Measurements from ENCODE around the gene MYO1H.

MYO1H gene

DNA sequence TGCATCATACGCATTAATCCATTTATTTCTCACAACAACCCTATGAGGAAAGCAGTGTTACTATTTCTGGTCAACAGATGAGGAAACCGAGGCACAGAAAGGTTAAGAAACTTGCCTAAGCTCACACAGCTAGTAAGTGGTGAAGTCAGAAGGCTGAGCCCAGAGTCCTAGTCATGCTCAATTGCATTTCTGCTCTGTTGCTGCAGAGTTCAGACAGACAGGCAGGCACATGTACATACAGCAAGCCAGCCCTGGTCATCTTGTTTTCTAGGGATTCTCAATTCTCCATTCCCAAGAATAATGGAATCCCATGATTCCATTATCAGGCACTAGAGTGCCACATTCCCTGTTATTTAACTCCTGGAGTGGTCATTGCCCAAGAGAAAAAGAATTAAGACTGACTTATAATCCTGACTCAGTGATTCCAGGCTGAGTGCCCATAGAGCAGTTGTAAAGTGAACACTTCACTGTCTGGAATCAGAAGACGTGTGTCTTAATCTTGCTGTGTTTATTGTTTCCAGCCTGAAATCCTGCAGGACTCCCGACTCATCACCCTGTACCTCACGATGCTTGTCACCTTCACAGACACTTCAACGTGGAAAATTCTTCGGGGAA lies 140.5 kb downstream of the MYO1H start:
- TF ChIP-seq ZBTB7A (IDR thresholded peaks at IDR 0.05; ENCODE audit: low read depth) = no peak
- TF ChIP-seq NFIC (IDR thresholded peaks at IDR 0.05) = no peak
- no peak for TF ChIP-seq TAF1 (IDR thresholded peaks at IDR 0.05; ENCODE audit: low read depth)
- no peak for TF ChIP-seq EP300 (IDR thresholded peaks at IDR 0.05; ENCODE audit: borderline replicate concordance)
- TF ChIP-seq TCF12 (IDR thresholded peaks at IDR 0.05; ENCODE audit: low read depth) = no peak
- TF ChIP-seq, protein P1, sequence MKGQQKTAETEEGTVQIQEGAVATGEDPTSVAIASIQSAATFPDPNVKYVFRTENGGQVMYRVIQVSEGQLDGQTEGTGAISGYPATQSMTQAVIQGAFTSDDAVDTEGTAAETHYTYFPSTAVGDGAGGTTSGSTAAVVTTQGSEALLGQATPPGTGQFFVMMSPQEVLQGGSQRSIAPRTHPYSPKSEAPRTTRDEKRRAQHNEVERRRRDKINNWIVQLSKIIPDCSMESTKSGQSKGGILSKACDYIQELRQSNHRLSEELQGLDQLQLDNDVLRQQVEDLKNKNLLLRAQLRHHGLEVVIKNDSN (IDR thresholded peaks at IDR 0.05) = no peak
- no peak for TF ChIP-seq FOXM1 (IDR thresholded peaks at IDR 0.05; ENCODE audit: borderline replicate concordance, low read depth)
- no peak for TF ChIP-seq TEAD4 (IDR thresholded peaks at IDR 0.05)
- TF ChIP-seq EGR1 (IDR thresholded peaks at IDR 0.05) = no peak
- no peak for TF ChIP-seq CEBPB (IDR thresholded peaks at IDR 0.05)
- TF ChIP-seq, protein P2, sequence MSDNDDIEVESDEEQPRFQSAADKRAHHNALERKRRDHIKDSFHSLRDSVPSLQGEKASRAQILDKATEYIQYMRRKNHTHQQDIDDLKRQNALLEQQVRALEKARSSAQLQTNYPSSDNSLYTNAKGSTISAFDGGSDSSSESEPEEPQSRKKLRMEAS (IDR thresholded peaks at IDR 0.05) = no peak

DNA sequence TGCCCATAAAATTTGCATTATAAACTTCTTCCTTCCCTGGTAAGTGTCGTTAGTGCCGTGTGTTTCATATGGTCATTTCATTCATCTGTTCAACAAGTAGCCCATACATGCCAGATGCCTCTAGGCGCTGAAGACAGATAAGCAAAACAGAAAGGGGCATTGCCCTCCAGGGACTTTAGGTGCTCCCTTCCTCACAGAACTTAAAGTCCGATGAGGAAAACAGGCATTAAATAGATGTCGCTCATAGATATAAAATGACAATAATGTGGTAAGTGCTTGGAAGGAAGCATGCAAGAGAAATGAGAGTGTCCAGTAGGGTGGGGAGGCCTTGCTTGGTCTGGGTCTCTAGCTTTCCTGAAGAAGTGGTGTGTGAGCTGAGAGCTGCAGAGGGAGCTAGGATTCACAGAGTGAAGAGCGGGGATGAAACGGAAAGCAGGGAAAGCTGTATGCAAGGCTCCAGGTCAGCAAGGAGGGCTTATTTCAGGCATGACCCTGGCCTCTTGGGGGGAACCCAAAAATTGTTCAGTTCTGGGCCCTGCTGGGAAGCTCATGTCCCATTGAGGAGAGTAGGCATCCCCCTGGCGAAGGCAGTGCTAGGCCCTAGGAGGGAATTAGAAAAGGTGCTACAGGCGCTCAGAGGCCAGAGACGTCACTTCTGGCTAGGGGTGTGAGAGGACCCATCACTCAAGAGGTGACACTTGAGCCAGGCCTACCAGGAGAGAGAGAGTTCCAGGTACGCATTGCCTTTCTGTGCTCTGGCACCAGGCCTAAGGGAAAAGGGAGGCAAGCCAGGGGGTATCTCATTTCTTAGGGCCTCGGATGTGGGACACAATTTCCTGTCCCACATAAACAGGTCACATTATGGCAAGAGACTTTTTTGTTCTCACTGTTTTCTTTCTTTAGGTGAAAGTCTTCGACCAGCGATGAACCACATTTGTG lies 141.6 kb downstream of the MYO1H start:
- TF ChIP-seq CEBPB (IDR thresholded peaks at IDR 0.05) = no peak
- TF ChIP-seq ZBTB7A (IDR thresholded peaks at IDR 0.05; ENCODE audit: low read depth) = no peak
- TF ChIP-seq TCF12 (IDR thresholded peaks at IDR 0.05; ENCODE audit: low read depth) = no peak
- no peak for TF ChIP-seq TAF1 (IDR thresholded peaks at IDR 0.05; ENCODE audit: low read depth)
- TF ChIP-seq, protein P1 (IDR thresholded peaks at IDR 0.05) = no peak

DNA sequence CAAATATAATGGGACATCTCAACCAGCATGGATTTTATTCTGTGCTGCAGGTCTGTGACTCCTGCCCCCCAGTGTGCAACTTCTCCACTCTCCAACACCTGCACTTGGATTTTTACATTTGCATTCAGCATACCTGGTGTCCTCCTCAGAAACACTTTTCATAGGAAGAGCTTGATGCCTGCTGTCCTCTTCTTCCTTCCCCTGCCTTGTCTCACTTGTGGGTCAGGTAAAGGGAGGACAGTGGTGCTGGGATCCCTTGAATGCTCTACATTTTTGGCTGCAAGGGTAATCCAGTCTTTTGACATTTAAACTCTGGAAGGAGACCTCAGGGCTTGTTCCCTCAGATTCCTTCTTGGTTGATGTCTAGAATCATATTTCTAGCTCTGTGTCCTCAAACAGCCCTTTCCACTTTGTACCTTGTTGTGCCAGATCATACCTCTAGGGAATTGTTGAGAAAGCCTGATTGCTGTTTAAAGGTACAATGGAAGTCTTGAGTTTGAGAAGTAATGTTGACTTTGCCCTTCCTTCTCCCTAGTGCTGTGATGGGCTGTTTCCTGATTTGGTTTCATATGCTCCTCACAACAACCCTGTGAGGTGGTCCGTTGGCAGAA lies 142.4 kb downstream of the MYO1H start:
- TF ChIP-seq, protein P1 (IDR thresholded peaks at IDR 0.05) = no peak
- TF ChIP-seq NFIC (IDR thresholded peaks at IDR 0.05) (no peak), YY1 (IDR thresholded peaks at IDR 0.05; ENCODE audit: low read depth) (no peak), EGR1 (IDR thresholded peaks at IDR 0.05) (no peak), RAD21 (IDR thresholded peaks at IDR 0.05; ENCODE audit: low read depth) (no peak), EP300 (IDR thresholded peaks at IDR 0.05; ENCODE audit: borderline replicate concordance) (no peak)
- TF ChIP-seq, protein P3, sequence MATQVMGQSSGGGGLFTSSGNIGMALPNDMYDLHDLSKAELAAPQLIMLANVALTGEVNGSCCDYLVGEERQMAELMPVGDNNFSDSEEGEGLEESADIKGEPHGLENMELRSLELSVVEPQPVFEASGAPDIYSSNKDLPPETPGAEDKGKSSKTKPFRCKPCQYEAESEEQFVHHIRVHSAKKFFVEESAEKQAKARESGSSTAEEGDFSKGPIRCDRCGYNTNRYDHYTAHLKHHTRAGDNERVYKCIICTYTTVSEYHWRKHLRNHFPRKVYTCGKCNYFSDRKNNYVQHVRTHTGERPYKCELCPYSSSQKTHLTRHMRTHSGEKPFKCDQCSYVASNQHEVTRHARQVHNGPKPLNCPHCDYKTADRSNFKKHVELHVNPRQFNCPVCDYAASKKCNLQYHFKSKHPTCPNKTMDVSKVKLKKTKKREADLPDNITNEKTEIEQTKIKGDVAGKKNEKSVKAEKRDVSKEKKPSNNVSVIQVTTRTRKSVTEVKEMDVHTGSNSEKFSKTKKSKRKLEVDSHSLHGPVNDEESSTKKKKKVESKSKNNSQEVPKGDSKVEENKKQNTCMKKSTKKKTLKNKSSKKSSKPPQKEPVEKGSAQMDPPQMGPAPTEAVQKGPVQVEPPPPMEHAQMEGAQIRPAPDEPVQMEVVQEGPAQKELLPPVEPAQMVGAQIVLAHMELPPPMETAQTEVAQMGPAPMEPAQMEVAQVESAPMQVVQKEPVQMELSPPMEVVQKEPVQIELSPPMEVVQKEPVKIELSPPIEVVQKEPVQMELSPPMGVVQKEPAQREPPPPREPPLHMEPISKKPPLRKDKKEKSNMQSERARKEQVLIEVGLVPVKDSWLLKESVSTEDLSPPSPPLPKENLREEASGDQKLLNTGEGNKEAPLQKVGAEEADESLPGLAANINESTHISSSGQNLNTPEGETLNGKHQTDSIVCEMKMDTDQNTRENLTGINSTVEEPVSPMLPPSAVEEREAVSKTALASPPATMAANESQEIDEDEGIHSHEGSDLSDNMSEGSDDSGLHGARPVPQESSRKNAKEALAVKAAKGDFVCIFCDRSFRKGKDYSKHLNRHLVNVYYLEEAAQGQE (IDR thresholded peaks at IDR 0.05; ENCODE audit: low read depth) = no peak

DNA sequence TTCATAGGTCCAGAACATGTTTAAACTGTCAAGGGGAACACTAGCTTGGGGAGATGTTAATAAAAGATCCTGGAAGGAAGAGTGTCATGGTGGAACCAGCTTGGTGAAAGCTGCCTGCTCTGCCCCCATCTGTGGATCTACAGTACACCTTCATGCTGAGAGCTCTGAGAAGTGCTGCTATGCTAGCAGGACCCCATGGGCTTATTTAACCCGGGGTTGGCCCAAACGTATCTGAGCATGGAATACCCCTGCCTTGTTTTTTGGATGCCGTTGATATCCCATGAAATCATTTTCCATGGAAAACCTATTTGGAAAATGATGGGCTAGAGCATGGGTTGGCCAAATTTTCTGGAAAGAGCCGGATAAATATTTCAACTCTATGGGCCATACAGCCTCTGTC lies 144.0 kb downstream of the MYO1H start:
- TF ChIP-seq TAF1 (IDR thresholded peaks at IDR 0.05; ENCODE audit: low read depth) (no peak), RAD21 (IDR thresholded peaks at IDR 0.05; ENCODE audit: low read depth) (no peak), EP300 (IDR thresholded peaks at IDR 0.05; ENCODE audit: borderline replicate concordance) (no peak)
- TF ChIP-seq, protein P3 (IDR thresholded peaks at IDR 0.05; ENCODE audit: low read depth) = no peak

DNA sequence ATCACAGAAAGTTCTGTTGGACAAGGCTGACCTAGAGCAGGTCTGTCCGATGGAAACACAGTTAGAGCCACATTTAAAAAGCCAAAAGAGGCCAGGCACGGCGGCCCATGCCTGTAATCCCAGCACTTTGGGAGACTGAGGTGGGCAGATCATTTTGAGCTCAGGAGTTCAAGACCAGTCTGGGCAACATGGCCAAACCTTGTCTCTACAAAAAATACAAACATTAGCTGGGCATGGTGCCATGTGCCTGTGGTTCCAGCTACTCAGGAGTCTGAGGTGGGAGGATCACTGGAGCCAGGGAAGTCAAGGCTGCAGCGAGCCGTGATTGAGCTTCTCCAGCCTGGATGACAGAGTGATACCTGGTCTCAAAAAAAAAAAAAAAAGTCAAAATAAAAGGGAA lies 144.7 kb downstream of the MYO1H start:
- TF ChIP-seq ZBTB7A (IDR thresholded peaks at IDR 0.05; ENCODE audit: low read depth) (no peak), YY1 (IDR thresholded peaks at IDR 0.05; ENCODE audit: low read depth) (no peak), FOXM1 (IDR thresholded peaks at IDR 0.05; ENCODE audit: borderline replicate concordance, low read depth) (no peak), RAD21 (IDR thresholded peaks at IDR 0.05; ENCODE audit: low read depth) (no peak), EGR1 (IDR thresholded peaks at IDR 0.05) (no peak), CEBPB (IDR thresholded peaks at IDR 0.05) (no peak), TEAD4 (IDR thresholded peaks at IDR 0.05) (no peak), TCF12 (IDR thresholded peaks at IDR 0.05; ENCODE audit: low read depth) (no peak), EP300 (IDR thresholded peaks at IDR 0.05; ENCODE audit: borderline replicate concordance) (no peak), NFIC (IDR thresholded peaks at IDR 0.05) (no peak), CREB1 (IDR thresholded peaks at IDR 0.05; ENCODE audit: low read depth) (no peak), TAF1 (IDR thresholded peaks at IDR 0.05; ENCODE audit: low read depth) (no peak)
- TF ChIP-seq, protein P3 (IDR thresholded peaks at IDR 0.05; ENCODE audit: low read depth) = no peak
- TF ChIP-seq, protein P2 (IDR thresholded peaks at IDR 0.05) = no peak
- TF ChIP-seq, protein P1 (IDR thresholded peaks at IDR 0.05) = no peak
